Transverse colon (tissue), 4 donors: ENCODE measurements around the gene AHCYL1. TPM values are rescaled to one million over a fixed set of nuclear protein-coding genes. Genes with fewer than 3 reads are reported as not detected.

Experiments
- DNase-seq: peaks from one replicate; pipeline ENCODE4 v3.0.0-alpha.2; 2019
- H3K27ac ChIP-seq, 4 donors: fragments of 200-600 bp; sonication (generic); 2 replicates each; pipeline ENCODE4 v1.5.1; 2016 to 2018; ENCODE audit warnings: inconsistent platforms in 4 of 4
- H3K27me3 ChIP-seq: fragments of 200-600 bp; sonication (generic); 2 replicates; pipeline ENCODE4 v1.5.1; 2017; ENCODE audit warnings: inconsistent platforms
- H3K36me3 ChIP-seq, 4 donors: fragments of 200-600 bp; sonication (generic); 2 replicates each; pipeline ENCODE4 v1.5.1; 2017 to 2019; ENCODE audit warnings: inconsistent platforms in 4 of 4
- H3K4me1 ChIP-seq, 4 donors: fragments of 200-600 bp; sonication (generic); 2 replicates each; pipeline ENCODE4 v1.5.1; 2017 to 2020; ENCODE audit warnings: inconsistent platforms in 4 of 4
- H3K4me3 ChIP-seq, 4 donors: fragments of 200-600 bp; sonication (generic); 1 replicate in 1 of 4; 2 replicates in 3 of 4; pipeline versions ENCODE4 v1.5.1 to v1.6.1; 2017 to 2019; ENCODE audit warnings: inconsistent platforms in 4 of 4
- H3K9me3 ChIP-seq, 2 donors: fragments of 200-600 bp; sonication (generic); 2 replicates each; pipeline ENCODE4 v1.5.1; 2017 to 2019; ENCODE audit warnings: inconsistent platforms in 2 of 2
- EP300 ChIP-seq: sonication (generic); formaldehyde crosslinking; IDR thresholded peaks from one replicate; pipeline ENCODE4 v1.6.1; 2017; ENCODE audit warnings: antibody characterized with exemption, low read depth
- POLR2A ChIP-seq: fragments of 450-650 bp; IDR thresholded peaks from one replicate; pipeline ENCODE4 v1.6.1; 2016; ENCODE audit warnings: antibody characterized with exemption, mild to moderate bottlenecking, moderate library complexity
- POLR2AphosphoS5 ChIP-seq, 3 donors: sonication (generic); formaldehyde crosslinking; IDR thresholded peaks; one replicate each; pipeline ENCODE4 v1.6.1; 2016; ENCODE audit warnings: antibody characterized with exemption in 3 of 3
- WGBS, 2 donors: methylation state at CpG; one replicate each; pipeline ENCODE4 v1.1.5; 2018; ENCODE audit warnings: low coverage in 1 of 2; 5-methylcytosine and 5-hydroxymethylcytosine counted together
- in situ Hi-C, 4 donors: fragments of 200-750 bp; cut with MboI; loops; one replicate each; pipeline versions ENCODE4 v1.15.0 to v1.15.1; 2017; ENCODE audit warnings: low sequenced_read_pairs in 3 of 4, low pct_ligation_motif_present in 1 of 4, low pct_unique_long_range_greater_than_20kb in 1 of 4
- intact Hi-C: fragments of 100-400 bp; cut with DNase I; formaldehyde crosslinking; loops from one replicate; pipeline ENCODE4 v1.15.1; 2023; ENCODE audit warnings: low total_unique reads
- total RNA-seq, 4 donors: library from RNA; depleted of rRNA; stranded (reverse); fragments of >200 nt; gene quantifications; one replicate each; pipeline ENCODE4 v1.1.0, GENCODE V29; 2016
- TF ChIP-seq, protein P1 (sequence below), 5 experiments: fragments of 200-600 bp in 3 of 5; fragments of 450-650 bp in 2 of 5; sonication (generic) in 3 of 5; IDR thresholded peaks; 1 replicate in 2 of 5; 2 replicates in 3 of 5; pipeline ENCODE4 v1.5.1; 2016 to 2017; ENCODE audit warnings: antibody characterized with exemption in 5 of 5, inconsistent platforms in 3 of 5, mild to moderate bottlenecking in 2 of 5, moderate library complexity in 1 of 5

Gene AHCYL1
- total RNA-seq, result 10 to 100 TPM; 31.8 to 71.5 (median 51.3) TPM

DNA sequence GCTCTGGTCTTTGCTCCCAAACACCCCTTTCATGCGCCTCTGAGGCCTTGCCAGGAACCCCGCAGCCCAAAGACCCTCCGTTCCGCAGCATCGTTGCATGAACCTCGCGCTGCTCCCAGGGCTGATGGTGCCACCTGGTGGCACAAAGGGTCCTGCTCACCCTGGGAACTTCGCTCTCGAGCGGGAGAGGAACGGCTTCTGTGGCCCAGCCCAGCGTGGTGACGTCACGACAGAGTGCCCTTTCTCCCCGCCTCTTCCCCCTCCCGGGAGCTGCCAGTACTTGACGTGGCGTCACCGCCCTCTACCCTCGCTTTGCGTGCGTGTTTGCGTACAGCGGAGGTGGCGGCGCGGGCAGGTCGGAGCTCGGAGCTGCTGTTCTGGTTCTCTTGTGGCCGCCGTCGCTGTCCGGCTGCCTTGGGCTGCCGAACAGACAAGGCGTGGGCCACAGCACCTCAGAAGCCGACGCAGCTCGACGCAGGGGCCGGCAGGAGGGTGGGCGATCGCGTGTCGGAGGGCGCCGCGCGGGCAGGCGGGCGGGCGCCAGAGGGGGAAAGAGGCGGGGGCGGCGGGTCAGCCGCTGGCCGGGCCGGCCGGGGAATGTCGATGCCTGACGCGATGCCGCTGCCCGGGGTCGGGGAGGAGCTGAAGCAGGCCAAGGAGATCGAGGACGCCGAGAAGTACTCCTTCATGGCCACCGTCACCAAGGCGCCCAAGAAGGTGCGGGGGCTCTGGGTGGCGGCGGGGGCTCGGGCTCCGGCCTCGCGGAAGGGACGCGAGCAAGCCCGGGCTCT is at the start of gene AHCYL1:
AHCYL1 (plus strand) TSS at position 310 of the 791 bp plus-strand sequence; CDS start at position 598, 288 bp downstream.
- Histone ChIP-seq H3K36me3 (no peaks in the 10 kb centered on the region), H3K27ac (peak within 1 kb of the TSS; percentile 93 to 98 (median 96)), H3K4me1 (peaks cover 24 to 57% (median 43%) of the 10 kb centered on the region in 4 donors), H3K9me3 (no peaks in the 10 kb centered on the region), H3K27me3 (no peaks in the 10 kb centered on the region), H3K4me3 (peak within 1 kb of the TSS; percentile 69 to 86 (median 84))
- intact Hi-C loops (loop anchor here (1.0 to 10.0 kb wide), 3 partner anchors 60 to 330 kb away; partner anchors contain the start of gene GSTM4), in situ Hi-C loops (loop anchor here (5.0 to 25.0 kb wide), 7 partner anchors 57 to 447 kb away; partner anchors contain the start of genes GNAI3 (in 4 of the 4), GSTM4 (in 3 of the 4), GPR61 (in 1 of the 4) and GSTM2 (in 1 of the 4))
- WGBS, 2 donors, result 0% methylated on average over 62 of the region's 79 CpGs; no CpG with 5 or more reads in 1 of the 2 donors
- TF ChIP-seq POLR2A (peak; percentile 99), POLR2AphosphoS5 (IDR thresholded peaks at IDR 0.05) (peak; percentile 99 to 100 (median 100)), EP300 (no peak)
- TF ChIP-seq, protein P1, sequence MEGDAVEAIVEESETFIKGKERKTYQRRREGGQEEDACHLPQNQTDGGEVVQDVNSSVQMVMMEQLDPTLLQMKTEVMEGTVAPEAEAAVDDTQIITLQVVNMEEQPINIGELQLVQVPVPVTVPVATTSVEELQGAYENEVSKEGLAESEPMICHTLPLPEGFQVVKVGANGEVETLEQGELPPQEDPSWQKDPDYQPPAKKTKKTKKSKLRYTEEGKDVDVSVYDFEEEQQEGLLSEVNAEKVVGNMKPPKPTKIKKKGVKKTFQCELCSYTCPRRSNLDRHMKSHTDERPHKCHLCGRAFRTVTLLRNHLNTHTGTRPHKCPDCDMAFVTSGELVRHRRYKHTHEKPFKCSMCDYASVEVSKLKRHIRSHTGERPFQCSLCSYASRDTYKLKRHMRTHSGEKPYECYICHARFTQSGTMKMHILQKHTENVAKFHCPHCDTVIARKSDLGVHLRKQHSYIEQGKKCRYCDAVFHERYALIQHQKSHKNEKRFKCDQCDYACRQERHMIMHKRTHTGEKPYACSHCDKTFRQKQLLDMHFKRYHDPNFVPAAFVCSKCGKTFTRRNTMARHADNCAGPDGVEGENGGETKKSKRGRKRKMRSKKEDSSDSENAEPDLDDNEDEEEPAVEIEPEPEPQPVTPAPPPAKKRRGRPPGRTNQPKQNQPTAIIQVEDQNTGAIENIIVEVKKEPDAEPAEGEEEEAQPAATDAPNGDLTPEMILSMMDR (IDR thresholded peaks at IDR 0.05), result peak; percentile 93 to 100 (median 98)
- peak; percentile 100 for DNase-seq

DNA sequence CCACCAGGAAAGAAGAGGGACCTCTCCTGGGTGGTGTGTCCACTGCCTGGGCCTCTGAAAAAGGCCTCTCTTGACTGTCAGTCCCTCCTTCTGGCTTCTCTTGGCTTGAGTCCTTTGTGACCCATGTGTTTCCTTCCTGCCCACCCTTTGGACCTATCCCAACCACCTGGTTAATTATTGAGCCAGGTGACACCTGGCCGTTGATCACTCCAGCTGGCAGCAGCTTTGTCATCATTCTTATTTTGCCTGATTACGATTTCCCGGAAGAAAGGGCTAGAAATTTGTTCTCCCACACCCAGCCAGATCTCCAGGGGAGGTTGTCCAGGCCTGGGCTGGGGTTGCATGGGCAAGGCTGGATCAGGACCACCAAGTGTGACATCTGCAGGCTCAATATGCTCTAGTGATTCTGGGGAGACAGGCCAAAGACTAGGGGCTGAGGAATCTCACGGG is 49.1 kb upstream of the AHCYL1 start:
- H3K27me3 ChIP-seq, result no peaks in the 10 kb centered on the region
- in situ Hi-C loops (no loop called here), intact Hi-C loops (no loop called here)
- H3K4me1 ChIP-seq, result peaks cover 23 to 47% (median 36%) of the 10 kb centered on the region in 4 donors
- TF ChIP-seq POLR2A, result peak; percentile 40
- TF ChIP-seq POLR2AphosphoS5 (IDR thresholded peaks at IDR 0.05), result peak; percentile 35 to 79 (median 74)
- TF ChIP-seq EP300, result peak; percentile 44
- TF ChIP-seq, protein P1 (IDR thresholded peaks at IDR 0.05), result no peak
- no peaks in the 10 kb centered on the region for H3K36me3 ChIP-seq
- no peak overlapping the region for H3K4me3 ChIP-seq
- WGBS, 2 donors, result 80% methylated on average over 4 of the region's 4 CpGs; no CpG with 5 or more reads in 1 of the 2 donors
- H3K9me3 ChIP-seq, result peaks cover 8 to 17% of the 10 kb centered on the region in 2 donors
- peak; percentile 82 for DNase-seq
- H3K27ac ChIP-seq, result peak overlapping the region; percentile 59 to 80 (median 77)

DNA sequence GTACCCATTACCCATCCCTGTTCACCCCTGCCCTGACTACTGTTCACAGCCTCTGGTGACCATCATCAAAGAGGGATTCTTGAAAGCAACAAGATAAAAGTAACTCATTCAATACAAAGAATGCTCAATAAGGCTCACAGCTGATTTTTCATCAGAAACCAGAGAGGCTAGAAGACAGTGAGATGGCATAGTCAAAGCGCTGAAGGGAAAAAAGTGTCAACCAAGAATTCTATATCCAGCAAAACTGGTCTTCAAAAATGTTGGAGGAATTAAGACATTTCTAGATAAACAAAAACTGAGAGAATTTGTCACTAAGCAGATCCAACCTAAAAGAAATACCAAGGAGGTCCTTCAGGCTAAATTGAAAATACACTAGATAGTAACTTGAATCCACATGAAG is 46.8 kb upstream of the AHCYL1 start:
- TF ChIP-seq EP300 (no peak), POLR2AphosphoS5 (IDR thresholded peaks at IDR 0.05) (no peak)
- TF ChIP-seq, protein P1 (IDR thresholded peaks at IDR 0.05), result no peak
- peaks cover 11 to 30% (median 23%) of the 10 kb centered on the region in 4 donors for H3K4me1 ChIP-seq
- intact Hi-C loops, result no loop called here
- H3K27ac ChIP-seq, result no peak overlapping the region
- peaks cover 8 to 17% of the 10 kb centered on the region in 2 donors for H3K9me3 ChIP-seq
- in situ Hi-C loops, result no loop called here
- no peak for DNase-seq
- H3K4me3 ChIP-seq, result no peak overlapping the region
- WGBS, 2 donors, result 82 to 95% methylated on average over 1 of the region's 1 CpG
- no peaks in the 10 kb centered on the region for H3K27me3 ChIP-seq
- no peaks in the 10 kb centered on the region for H3K36me3 ChIP-seq

GRCh38 chr1:109938556-109938955 is 46.0 kb upstream of the AHCYL1 start:
- no peaks in the 10 kb centered on the region for H3K27me3 ChIP-seq
- TF ChIP-seq, protein P1 (IDR thresholded peaks at IDR 0.05), result no peak
- no peak for TF ChIP-seq POLR2AphosphoS5 (IDR thresholded peaks at IDR 0.05)
- peaks cover 8 to 17% of the 10 kb centered on the region in 2 donors for H3K9me3 ChIP-seq
- H3K36me3 ChIP-seq, result no peaks in the 10 kb centered on the region
- intact Hi-C loops, result no loop called here
- in situ Hi-C loops, result no loop called here
- peaks cover 11 to 27% (median 21%) of the 10 kb centered on the region in 4 donors for H3K4me1 ChIP-seq
- WGBS, 2 donors, result 93 to 99% methylated on average over 2 of the region's 2 CpGs
- no peak for DNase-seq
- no peak overlapping the region for H3K27ac ChIP-seq
- H3K4me3 ChIP-seq, result no peak overlapping the region
